Endothelial cell of umbilical vein (primary cell): Measurements from ENCODE around the gene COX7B2.

Source experiments
- EZH2 ChIP-seq: IDR thresholded peaks from 2 replicates; pipeline ENCODE4 v1.6.1; 2012; ENCODE audit warnings: borderline replicate concordance, low read depth, mild to moderate bottlenecking, moderate library complexity, low read length, inconsistent platforms; ENCODE audit not compliant: severe bottlenecking
- TF ChIP-seq, protein P1 (sequence below), 2 donors: IDR thresholded peaks; 1 replicate in 1 of 2; 2 replicates in 1 of 2; pipeline ENCODE4 v1.5.1; 2011; ENCODE audit warnings: low read length in 2 of 2, mild to moderate bottlenecking in 2 of 2, moderate library complexity in 2 of 2, control low read depth in 1 of 2, inconsistent platforms in 1 of 2, low read depth in 1 of 2; ENCODE audit not compliant: insufficient read depth in 1 of 2; ENCODE audit errors: extremely low read depth in 1 of 2

DNA sequence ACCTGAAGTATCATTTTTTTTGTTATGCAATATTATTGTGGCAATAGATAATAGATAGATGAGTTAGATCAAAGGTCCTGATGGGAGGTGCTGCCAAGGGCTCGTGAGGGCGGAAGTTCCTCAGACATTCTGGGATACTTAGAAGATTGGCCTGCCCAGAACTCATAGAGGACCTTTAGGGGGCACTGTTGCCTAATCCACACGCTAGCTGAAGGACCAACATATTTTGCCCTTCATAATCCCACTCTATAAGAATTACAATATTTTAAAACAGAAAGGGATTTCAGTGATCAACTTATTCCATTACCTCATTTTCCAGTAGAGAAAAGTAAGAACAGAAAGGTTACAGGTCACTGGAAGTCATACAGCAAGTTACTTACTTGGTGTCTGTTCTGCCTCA, 22.9 kb upstream of the COX7B2 start:
- TF ChIP-seq, protein P1, sequence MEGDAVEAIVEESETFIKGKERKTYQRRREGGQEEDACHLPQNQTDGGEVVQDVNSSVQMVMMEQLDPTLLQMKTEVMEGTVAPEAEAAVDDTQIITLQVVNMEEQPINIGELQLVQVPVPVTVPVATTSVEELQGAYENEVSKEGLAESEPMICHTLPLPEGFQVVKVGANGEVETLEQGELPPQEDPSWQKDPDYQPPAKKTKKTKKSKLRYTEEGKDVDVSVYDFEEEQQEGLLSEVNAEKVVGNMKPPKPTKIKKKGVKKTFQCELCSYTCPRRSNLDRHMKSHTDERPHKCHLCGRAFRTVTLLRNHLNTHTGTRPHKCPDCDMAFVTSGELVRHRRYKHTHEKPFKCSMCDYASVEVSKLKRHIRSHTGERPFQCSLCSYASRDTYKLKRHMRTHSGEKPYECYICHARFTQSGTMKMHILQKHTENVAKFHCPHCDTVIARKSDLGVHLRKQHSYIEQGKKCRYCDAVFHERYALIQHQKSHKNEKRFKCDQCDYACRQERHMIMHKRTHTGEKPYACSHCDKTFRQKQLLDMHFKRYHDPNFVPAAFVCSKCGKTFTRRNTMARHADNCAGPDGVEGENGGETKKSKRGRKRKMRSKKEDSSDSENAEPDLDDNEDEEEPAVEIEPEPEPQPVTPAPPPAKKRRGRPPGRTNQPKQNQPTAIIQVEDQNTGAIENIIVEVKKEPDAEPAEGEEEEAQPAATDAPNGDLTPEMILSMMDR (IDR thresholded peaks at IDR 0.05; ENCODE audit: extremely low read depth in 1 of 2, insufficient read depth in 1 of 2, low read depth in 1 of 2, low read length in 2 of 2) = peak; percentile 47 to 65
- no peak for TF ChIP-seq EZH2
